ENCODE measurements around the gene LRCH3.

LRCH3 gene

DNA sequence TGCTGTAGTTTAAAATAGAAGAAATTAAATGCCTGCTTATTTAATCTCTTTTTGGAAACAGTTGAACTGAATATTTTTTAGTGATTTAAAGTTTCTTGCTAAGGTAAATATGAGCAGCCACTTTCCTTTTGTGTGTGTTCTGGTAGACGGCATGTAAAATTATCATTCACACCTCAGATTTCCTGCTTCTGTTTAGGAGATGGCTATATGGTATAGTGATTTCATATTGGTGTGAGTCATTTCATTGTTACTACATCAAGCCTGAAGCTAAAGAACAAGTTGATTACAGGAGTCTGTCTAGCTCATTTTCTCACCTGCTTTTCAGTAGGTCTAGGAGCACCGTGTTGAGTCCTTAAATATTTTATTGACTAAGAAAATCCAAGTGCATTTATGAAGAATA is 2.2 kb downstream of the LRCH3 start:
- no peak for DNase-seq

DNA sequence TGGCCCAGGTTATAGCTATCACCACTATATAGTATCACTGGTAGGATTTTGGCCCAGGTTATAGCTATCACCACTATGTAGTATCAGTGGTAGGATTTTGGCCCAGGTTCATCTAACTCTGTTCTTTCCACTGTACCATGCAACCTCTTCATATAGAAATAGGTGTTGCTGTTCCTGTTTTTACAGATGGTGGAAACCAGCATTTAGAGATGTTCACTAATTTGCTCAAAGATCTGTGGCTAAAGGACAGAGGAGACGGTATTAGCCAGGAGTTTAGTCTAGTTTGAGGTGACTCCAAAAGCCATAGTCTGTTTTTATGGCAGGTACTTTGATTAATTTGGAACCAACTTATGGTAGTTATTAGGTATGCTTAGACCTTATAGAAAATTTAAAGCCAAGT is 3.1 kb downstream of the LRCH3 start:
- no peak for DNase-seq

DNA sequence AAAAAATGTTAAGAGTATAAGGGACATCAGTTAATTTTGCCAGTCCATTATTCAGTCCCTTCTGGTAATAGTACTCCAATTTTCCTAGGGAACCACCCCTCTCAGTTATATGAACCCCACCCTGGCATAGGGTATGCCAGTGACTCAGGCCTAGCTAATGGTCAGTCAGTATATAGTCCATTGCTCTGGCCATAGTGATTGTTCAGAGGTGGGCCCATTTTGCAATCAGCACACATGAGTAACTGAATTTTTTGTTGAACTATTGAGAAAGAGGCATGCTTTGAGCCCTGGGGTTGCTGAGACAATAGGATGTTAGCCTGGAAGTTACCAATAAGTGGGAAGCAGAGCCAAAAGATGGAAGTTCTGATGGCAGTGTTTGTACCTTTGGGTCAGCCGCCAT is 4.1 kb downstream of the LRCH3 start:
- DNase-seq: no peak

DNA sequence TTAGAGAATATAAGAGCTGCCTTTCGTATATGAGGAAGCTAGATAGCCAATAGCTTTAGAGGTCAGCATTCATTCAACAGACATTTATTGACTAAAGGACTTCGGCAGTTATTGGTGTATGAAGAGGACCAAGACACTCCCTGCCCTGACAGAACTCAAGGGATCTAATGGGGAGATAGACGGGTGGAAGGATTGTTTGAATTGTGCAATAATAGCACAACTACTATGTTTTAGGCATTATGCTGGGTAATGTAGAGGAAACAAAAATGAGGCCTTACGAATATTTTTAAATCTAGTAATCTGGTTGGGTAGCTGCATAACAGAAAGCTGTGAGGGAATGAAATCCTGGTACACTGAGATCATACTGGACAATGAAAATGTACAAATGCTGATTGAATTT is 5.0 kb downstream of the LRCH3 start:
- DNase-seq: no peak

DNA sequence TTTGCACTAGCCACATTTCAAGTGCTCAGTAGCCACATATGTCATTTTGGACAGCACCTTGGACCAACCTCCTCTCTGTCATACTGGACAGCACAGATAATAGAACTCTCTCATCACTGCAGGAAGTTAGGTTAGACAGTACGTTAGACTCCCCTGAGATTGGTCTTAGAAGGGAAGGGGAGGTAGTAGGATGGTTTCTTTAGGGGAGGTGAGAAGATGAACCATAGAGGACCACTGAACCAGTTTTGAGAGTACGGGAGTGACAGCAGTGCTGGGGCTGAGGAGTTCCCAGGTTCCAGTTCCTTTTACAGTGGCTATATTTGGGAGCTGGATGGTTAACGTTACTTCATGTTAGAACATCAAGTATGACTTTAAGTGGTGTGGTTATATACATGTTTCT is 7.8 kb downstream of the LRCH3 start:
- DNase-seq: no peak

DNA sequence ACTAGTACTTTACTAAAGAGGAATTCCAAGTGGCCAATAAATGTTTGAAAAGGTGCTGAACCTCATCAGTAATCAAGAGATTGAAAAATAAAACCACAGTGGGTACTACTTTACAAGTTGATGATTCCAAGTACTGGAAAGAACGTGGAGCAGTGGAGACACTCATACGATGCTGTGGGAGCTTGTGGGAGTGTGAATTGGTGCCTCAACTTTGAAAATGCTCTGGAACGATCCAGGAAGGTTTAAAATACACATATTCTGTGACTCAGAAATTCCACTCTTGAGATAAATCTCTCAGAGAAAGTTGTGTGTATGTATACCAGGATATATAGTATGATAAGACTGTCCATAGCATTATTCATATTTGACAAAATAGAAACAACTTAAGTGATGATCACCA is 9.3 kb downstream of the LRCH3 start:
- no peak for DNase-seq

DNA sequence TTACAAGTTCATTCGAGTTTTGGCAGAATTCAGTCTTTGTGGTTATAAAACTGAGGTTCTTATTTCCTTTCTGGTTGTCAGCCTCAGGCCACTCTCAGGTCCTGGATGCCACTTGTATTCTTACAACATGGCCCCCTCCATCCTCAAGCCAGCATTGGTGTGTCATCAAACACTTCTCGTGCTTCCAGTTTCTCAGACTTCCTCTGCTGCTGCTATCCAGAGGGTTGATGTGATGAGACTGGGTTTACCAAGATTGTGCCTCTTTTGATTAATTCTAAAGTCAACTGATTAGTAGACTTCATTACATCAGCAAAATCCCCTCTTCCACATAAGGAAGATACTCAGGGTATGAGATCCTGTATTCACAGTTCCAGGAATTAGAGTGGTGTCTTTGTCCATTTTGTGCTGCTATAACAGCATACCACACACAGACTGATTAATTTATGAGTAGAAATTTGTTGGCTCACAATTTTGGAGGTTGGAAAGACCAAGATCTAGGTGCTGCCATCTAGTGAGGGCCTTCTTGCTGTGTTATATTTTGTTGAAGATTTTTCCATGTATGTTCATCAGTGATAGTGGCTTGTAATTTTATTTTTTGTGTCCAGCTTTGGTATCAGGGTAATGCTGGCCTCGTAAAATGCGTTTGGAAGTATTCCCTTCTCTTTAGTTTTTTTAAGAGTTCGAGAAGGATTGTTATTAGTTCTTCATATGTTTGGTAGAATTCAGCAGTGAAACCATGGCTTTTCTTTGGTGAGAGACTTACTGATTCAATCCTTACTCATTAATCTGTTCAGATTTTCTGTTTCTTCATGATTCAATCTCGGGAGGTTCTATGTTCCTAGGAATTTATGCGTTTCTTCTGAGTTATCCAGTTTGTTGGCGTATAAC is 11.1 kb downstream of the LRCH3 start:
- no peak for DNase-seq

DNA sequence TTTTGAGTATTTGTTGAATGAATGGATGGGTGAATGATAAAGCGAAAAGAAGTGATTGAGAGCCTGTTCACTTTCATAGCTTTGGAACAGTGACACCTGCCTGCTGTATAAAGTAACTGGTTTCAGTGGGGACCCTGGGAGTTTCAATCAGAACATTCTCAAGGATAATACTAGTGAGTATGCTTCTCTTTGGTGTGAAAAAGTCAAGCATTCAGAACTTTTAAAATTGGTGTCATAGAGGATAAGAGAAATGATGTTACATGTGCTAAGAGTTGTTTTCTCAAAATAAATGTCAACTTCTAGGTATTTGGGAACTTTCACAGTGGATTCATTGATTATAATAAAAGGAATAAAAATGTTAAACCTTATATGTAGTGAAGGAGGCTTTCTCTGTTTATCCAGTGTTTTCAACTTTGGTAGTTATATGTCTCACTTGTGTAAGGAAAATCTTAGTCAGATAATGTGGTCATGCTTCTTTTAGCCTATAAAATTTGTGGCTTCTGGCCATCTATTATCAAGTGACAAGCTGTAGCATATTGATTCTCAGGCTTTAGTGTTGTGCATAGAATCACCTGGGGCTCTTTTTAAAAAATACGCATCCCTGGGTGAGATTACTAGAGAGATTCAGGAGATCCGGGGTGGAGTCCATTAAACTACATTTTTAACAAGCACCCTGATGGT is 11.9 kb downstream of the LRCH3 start:
- no peak for DNase-seq

DNA sequence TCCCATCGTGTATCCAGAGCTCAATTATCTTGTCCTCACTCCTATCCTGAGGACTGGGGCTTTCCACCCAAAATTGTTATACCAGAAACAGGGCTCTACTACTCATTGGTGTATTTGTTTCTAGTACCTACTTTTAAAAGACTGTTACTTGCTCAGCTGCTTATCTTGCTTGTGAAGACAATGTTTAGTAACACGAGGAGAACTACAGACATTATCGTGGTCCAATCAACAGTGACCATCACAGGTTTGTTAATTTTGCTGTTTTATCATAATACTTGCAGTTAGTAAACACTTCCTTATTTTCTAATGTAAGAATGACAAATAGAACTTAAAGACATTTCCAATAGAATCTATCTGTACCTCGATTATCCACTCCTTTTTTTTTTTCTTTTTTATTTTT is 13.5 kb downstream of the LRCH3 start:
- DNase-seq: no peak

DNA sequence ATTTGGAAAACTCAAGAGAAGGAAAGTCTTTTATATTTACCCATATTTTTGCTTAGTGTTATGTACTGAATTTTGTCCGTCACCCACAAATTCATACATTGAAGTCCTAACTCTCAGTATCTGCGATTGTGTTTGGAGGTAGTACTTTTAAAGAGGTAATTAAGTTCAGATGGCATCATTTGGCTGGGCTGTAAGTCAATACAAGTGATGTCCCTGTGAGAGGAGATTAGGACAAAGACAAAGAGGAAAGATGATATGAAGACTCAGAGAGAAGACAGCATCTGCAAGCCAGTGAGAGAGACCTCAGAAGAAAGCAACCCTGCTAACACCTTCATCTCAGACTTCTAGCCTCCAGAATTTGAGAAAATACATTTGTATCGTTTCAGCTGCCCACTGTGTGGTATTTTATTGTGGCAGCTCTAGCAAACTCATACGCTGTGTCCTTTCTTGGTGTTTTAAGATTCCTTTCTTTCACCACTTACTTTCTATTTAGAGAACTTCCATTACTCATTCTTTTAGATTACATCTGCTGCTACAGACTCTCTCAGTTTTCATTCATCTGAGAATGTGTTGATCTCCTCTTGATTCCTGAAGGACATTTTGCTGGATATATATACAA is 17.0 kb downstream of the LRCH3 start:
- no peak for DNase-seq

DNA sequence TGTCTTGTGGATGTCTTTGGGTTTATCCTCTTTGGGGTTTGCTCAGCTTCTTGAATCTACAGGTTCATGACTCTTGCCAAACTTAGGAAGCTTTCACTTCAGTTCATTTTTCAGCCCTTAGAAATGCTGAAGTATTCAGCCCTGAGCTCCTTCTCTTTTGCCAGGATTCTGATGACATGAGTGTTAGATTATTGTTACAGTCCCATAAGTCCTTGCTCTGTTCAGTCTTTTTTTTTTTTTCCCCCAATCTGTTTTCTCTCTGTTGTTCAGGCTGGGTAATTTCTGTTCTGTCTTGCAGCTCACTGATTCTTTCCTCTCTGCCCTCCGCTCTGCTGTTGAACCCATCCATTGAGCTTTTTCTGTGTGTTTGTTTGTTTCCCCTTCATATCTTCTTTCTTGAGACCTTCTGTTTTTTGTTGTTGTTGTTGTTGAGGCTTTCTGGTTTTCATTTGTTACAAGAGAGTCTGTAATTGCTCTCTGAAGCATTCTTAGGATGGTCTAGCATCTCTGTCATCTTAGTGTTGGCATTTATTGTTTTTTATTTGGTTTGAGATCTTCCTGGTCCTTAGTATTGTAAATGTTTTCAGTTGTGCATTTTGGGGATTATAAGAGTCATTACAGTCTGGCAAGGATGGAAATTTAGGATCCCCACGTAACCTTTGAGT is 18.4 kb downstream of the LRCH3 start:
- DNase-seq: no peak

DNA sequence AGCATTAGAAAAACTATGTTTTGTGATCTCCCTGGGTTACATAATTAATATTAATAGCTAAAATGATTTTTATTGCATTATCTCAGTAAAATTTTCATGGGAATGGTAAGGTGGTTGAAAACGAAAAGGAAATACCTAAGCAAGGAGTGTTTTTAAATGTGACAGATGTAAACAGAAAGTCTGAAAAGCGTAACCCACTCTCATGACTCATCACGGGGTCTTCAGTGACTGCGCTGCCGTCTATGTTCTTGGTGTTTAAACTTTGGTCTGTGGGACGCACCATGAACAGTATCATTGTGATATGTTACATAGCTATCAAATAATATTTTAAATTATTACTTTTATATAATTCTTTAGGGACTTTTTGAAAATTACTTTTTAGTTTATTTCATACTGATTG is 19.8 kb downstream of the LRCH3 start:
- DNase-seq: no peak

DNA sequence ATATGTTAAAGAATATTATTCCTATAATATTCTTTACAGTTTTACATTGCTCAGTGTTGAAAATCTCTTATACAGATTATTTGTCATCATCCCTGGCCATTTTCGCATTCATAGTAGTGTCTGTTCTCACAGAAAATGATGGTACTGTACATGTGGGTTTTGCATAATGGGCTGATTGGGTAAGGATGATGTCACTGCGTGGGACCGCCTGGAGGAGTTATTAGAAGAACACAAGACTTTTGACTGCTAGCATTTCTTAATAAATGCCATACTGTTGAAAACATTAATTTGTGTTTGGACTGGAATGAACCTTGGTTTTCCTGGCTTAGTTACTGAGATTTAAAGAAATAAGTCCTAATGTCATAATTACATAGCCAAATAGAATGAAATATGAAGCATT is 20.3 kb downstream of the LRCH3 start:
- DNase-seq: no peak

DNA sequence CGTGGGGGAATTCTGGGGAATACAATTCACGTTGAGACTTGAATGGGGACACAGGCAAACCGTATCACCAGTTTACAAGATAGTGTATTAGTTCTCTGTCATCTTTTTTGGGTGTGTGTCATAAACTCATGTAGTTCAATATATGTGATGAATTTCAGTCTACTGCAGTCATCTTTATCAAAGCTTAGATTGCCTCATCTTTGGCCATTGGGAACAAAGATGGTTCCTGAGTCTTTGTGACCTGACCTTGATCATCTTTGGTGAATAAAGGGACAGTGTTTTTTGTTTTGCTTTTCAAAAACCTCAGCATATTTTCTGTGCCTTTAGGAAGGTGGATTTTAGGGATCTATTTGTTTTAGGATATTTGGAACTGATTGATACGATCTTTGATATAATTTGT is 23.3 kb downstream of the LRCH3 start:
- no peak for DNase-seq

DNA sequence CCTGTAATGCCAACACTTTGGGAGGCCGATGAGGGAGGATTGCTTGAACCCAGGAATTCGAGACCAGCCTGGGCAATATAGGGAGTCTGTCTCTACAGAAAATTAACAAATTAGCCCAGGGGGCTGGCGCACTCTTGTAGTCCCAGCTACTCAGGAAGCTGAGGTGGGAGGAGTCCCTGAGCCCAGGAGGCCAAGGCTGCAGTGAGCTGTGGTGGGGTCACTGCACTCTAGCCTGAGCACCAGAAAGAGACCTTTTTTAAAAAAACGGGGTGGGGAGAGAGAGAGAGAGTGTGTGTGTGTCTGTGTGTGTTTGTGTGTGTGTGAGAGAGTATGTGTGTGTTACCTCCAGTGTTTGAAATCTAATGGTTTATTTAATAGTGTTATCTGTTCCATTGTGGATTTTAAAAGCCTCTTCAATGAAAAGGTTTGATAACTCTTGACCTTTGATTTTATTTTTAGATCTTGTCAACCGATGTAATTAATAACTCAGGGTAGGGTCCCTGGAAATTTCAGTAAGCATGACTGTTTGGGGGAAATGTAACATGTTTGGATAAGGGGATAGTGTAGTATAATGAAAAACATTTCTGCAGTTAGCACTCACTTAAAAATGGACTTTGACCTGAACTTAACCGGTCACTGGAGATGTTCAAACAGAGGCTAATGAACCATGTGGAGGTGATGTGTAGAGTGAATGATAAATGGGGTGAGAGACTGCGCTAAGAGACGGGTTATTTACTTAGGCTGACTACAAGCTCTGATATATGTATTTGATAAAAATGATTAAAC is 29.7 kb downstream of the LRCH3 start:
- DNase-seq: no peak

DNA sequence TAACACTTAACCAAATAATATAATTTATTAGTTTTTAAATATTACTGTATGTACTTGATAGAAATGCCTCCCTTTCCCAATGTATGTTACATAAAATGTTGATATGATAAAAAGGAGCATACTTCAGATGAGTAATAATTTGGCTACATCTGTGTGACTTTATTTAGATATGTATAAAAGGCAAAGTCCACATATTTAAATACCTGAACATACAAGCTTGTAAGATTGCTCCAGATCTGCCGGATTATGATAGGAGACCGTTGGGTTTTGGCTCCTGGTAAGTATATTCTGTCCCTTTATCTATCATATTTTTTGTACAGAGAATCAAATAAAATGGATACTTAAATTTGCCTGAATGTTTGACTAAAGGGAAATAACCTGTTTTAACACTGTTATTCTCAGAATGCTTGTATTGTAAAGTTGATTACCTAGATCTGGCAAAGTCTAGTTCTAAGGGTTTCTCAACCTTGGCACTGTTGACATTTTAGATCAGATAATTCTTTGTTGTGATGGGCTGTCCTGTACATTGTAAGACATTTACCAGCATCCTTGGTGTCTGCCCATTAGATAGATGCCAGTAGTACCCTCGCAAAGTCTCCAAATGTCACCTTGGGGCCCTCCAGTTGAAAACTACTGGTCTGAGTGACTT is 38.5 kb downstream of the LRCH3 start:
- no peak for DNase-seq

DNA sequence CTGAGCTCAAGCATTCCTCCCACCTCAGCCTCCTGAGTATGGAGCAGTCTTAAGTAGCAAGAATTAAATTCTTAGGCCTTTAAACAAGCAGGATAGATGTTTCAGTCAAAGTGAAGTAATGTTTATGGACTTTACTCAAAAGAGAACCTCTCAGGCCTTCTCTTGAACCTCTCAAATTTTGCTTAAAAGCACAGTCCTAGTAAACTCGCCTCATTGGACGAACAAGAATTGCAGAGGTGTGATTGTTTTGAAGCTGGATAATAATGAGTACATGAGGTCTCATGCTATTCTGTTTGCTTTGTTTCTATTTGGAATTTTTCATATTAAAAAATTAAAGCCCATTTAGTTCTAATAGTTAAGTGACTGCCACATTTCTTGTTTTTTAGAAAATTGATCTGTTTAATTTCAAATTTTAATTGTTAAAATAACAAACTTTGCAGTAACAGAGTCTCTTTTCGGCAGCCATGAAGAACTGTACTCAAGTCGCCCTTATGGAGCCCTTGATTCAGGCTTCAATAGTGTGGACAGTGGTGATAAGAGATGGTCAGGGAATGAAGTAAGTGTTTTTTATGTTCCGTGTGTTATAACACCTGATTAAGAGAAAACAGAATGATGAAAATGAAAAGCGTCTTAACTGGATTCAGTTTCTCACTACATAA is 39.4 kb downstream of the LRCH3 start:
- DNase-seq: no peak

DNA sequence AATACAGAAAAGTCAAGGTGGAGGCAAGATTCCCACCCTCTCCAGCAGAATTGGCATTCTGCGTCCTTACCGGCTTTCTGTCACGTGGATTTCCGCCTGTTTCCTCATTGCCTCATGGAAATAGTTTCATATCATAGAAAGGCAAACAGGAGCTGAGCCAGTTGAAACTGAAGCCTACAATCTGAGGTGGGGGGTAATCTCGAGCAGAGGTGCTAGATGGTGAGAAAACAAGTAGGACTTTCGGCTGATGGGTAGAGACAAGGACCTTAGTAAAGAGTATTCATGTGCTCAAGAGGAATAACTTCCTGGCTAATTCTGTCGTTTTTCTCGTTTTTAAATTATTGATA is 39.9 kb downstream of the LRCH3 start:
- no peak for DNase-seq

DNA sequence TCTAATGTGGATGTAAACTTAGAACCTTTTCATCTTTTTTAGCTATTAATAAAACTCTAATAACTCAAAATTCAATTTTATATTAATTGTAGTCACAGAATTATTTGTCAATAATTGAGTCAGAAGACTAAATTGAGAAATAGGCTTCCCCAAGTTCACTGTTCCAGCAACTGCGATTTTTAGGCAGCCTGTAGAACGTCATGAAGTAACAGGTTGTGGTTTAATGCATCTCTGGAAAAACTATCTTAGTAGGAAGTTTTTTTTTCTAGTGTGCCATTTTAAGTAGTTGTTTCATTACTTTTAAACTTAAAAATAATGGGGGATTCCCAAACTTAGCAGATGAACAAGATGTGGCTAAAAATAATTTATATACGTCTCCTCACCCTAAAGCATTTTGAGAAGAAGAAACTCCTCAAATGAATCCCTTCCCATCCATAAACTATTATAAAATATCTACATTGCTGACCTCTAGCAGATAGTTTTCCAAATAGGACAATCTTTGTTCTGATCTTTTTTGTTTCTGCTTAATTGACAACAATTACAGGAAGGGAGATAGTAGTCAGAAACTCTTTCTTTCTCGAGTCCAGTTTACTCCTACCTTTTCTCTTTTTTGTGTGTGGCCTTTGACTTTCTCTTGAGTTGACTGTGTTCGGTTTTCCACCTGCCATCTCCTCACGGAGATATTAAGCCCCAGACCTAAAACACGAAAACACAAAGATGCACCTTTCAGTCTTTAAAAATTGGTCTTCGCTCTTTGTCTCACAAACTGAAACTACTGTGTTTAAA is 43.1 kb downstream of the LRCH3 start:
- DNase-seq: no peak

DNA sequence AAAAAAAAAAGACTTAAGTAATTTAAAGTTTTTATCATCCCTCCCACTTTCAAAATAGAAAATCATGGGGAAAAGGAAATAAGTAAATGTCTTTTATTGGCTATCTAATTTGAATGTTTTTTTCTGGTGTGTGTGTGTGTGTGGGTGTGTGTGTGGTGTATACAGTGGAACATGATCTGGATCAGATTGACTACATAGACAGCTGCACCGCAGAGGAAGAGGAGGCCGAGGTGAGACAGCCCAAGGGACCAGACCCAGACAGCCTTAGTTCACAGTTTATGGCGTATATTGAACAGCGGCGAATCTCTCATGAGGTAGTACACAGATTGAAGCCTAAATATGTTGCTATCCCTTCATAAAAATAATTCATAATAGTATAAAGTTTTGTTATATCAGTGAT is 44.5 kb downstream of the LRCH3 start:
- DNase-seq: no peak

DNA sequence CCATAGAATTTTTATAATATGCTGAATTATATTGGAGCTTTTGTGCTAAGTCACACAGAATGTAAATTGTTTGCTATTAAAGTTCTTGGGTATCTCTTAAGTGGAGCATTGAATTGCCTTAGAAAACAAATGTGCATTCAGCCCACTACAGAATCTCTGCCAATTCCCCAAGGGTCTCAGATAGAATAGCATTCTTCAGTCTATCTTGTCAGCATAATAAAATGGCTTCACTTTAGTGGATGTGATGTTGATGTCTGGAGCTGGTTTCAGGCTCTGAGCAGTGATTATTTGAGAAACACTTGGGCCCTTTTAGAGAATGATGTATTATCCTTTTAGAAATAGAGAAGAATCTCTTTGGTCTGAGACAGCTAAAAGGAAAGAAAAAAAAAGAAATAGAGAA is 45.2 kb downstream of the LRCH3 start:
- peak; percentile 7 to 26 for DNase-seq

All from NCI-H187 (cell line).